K562 (cell line): ENCODE results near the gene GMPR. TPM values are rescaled to one million over a fixed set of nuclear protein-coding genes. Genes with fewer than 3 reads are reported as not detected.
A peak's percentile ranks its signal among the peaks of the same experiment; 100 is the strongest.

ENCODE experiments used
- ATAC-seq: fragments of 200-7000 bp; cut with Tn5 transposase; 3 replicates; pipeline ENCODE4 v1.9.1; 2020; ENCODE audit warnings: moderate library complexity
- BruUV-seq: library from RNA; stranded (reverse); fragments of 400-500 nt; replicated peaks from 2 replicates; lab custom pipeline; 2021; lab: Mats Ljungman, UMichigan
- CTCF ChIA-PET: fragments of 300-600 bp; formaldehyde crosslinking; extraction: SDS; loops from one replicate; lab custom pipeline; 2021; ENCODE audit warnings: low intra/inter-chr PET ratio; lab: Yijun Ruan, JAX
- POLR2A ChIA-PET: fragments of 300-600, 350-650 bp; sonication (Branson Sonifier 250); formaldehyde crosslinking; extraction: SDS; loops from one replicate; lab custom pipeline; 2021; ENCODE audit warnings: antibody characterized with exemption, inconsistent platforms; lab: Yijun Ruan, JAX
- DNase-seq, 4 experiments: peaks; one replicate each; pipeline versions ENCODE4 v3.0.0 to v3.0.0-alpha.2; 2011 to 2018; ENCODE audit warnings: low spot score in 3 of 4, mixed read lengths in 3 of 4; ENCODE audit errors: extremely low read depth in 1 of 4
- FAIRE-seq: peaks from 2 replicates; lab custom pipeline; 2011; peaks lifted over from hg19 to GRCh38; lab: Jason Lieb, UNC
- H2AFZ ChIP-seq: 2 replicates; pipeline ENCODE4 v1.6.0; 2011; ENCODE audit warnings: low read depth, low read length, control low read depth, inconsistent platforms
- H3K27ac ChIP-seq: fragments of 200-600 bp; 3 replicates; pipeline ENCODE4 v1.8.0; 2011; ENCODE audit warnings: low read depth, mild to moderate bottlenecking, control low read depth, inconsistent platforms, low read length, moderate library complexity, mixed read lengths; ENCODE audit errors: extremely low read depth
- H3K27me3 ChIP-seq, 2 experiments: fragments of 300-600 bp in 1 of 2; 2 replicates in 1 of 2; 3 replicates in 1 of 2; pipeline versions ENCODE4 v1.6.0 to v1.8.0; 2011; ENCODE audit warnings: inconsistent platforms in 2 of 2, low read length in 2 of 2, mild to moderate bottlenecking in 1 of 2, mixed read lengths in 1 of 2, moderate library complexity in 1 of 2; ENCODE audit not compliant: control insufficient read depth in 2 of 2, insufficient read depth in 2 of 2
- H3K36me3 ChIP-seq: fragments of 300-600 bp; 3 replicates; pipeline ENCODE4 v1.8.0; 2011; ENCODE audit warnings: mild to moderate bottlenecking, low read length, inconsistent platforms; ENCODE audit not compliant: control insufficient read depth, insufficient read depth
- H3K4me1 ChIP-seq, 2 experiments: fragments of 200-600 bp in 1 of 2; replicated peaks in 1 of 2; 2 replicates in 1 of 2; 3 replicates in 1 of 2; pipeline versions ENCODE4 v1.5.1 to v1.8.0; 2011; ENCODE audit warnings: inconsistent platforms in 2 of 2, low read length in 2 of 2, mild to moderate bottlenecking in 1 of 2, mixed read lengths in 1 of 2, moderate library complexity in 1 of 2; ENCODE audit not compliant: control insufficient read depth in 2 of 2, insufficient read depth in 2 of 2
- H3K4me2 ChIP-seq: 2 replicates; pipeline ENCODE4 v1.6.1; 2011; ENCODE audit warnings: low read length, control low read depth, inconsistent platforms, mixed read lengths; ENCODE audit not compliant: insufficient read depth
- H3K4me3 ChIP-seq: fragments of 200-600 bp; sonication (generic), shearing (Covaris generic); 2 replicates; pipeline ENCODE4 v1.5.1; 2016; ENCODE audit warnings: control low read depth, inconsistent platforms
- H3K79me2 ChIP-seq: fragments of 200-600 bp; 3 replicates; pipeline ENCODE4 v1.8.0; 2011; ENCODE audit warnings: low read length, inconsistent platforms; ENCODE audit not compliant: control insufficient read depth, insufficient read depth
- H3K9ac ChIP-seq, 2 experiments: 2 replicates each; pipeline versions ENCODE4 v1.6.0 to v1.6.1; 2011; ENCODE audit warnings: low read depth in 2 of 2, low read length in 2 of 2, control low read depth in 1 of 2, inconsistent platforms in 1 of 2, mild to moderate bottlenecking in 1 of 2, mixed read lengths in 1 of 2; ENCODE audit not compliant: insufficient read depth in 1 of 2
- H3K9me1 ChIP-seq: one replicate; pipeline ENCODE4 v1.6.0; 2011; ENCODE audit warnings: inconsistent platforms, mild to moderate bottlenecking, low read length, moderate library complexity; ENCODE audit not compliant: control insufficient read depth, insufficient read depth
- H3K9me3 ChIP-seq: replicated peaks from 2 replicates; pipeline ENCODE4 v1.5.1; 2011; ENCODE audit warnings: low read depth, low read length, inconsistent platforms; ENCODE audit not compliant: control insufficient read depth, insufficient read depth
- H4K20me1 ChIP-seq: replicated peaks from 2 replicates; pipeline ENCODE4 v1.6.1; 2011; ENCODE audit warnings: low read length, inconsistent platforms, mixed read lengths; ENCODE audit not compliant: control insufficient read depth, insufficient read depth
- CBFB ChIP-seq: sonication (generic); formaldehyde crosslinking; IDR thresholded peaks from 2 replicates; pipeline ENCODE4 v1.4.0; 2020; ENCODE audit warnings: mild to moderate bottlenecking, missing genetic modification reagents
- CBX5 ChIP-seq: IDR thresholded peaks from 2 replicates; pipeline ENCODE4 v1.6.1; 2014; ENCODE audit warnings: low read depth, borderline replicate concordance
- HBP1 ChIP-seq: fragments of 450-650 bp; formaldehyde crosslinking; IDR thresholded peaks from 2 replicates; pipeline ENCODE4 v1.4.0; 2022; ENCODE audit warnings: missing genetic modification characterization
- KLF10 ChIP-seq: fragments of 250-450 bp; sonication (Bioruptor Pico); IDR thresholded peaks from 2 replicates; pipeline ENCODE4 v1.6.1; 2021; ENCODE audit warnings: matching md5 sums
- RBM34 ChIP-seq: fragments of 200-400 bp; formaldehyde crosslinking; IDR thresholded peaks from 2 replicates; pipeline ENCODE4 v1.6.1; 2018; ENCODE audit warnings: low read length, borderline replicate concordance; ENCODE audit not compliant: insufficient read depth
- THRA ChIP-seq: fragments of 450-650 bp; IDR thresholded peaks from 2 replicates; pipeline ENCODE4 v1.6.1; 2017; ENCODE audit warnings: mild to moderate bottlenecking, moderate library complexity
- WGBS: fragments of 100-300 bp; shearing (Covaris generic); methylation state at CpG from one replicate; pipeline ENCODE4 v1.1.6; 2016; ENCODE audit warnings: low coverage, mixed read lengths; ENCODE audit not compliant: insufficient coverage; ENCODE audit errors: missing lambda C conversion rate; 5-methylcytosine and 5-hydroxymethylcytosine counted together
- in situ Hi-C: fragments of 300-500 bp; cut with MboI; formaldehyde crosslinking; loops from 4 replicates; pipeline ENCODE4 v1.15.0; 2018; ENCODE audit warnings: inconsistent platforms, mixed read lengths
- intact Hi-C: fragments of 100-400 bp; cut with micrococcal nuclease; formaldehyde crosslinking; loops from 2 replicates; pipeline ENCODE4 v1.14.2; 2022
- polyA plus RNA-seq, 8 experiments: library from polyadenylated mRNA; depleted of rRNA in 4 of 8; stranded (reverse) in 5 of 8; unstranded in 3 of 8; fragments of >200 nt; fragmentation: Nextera tagmentation in 2 of 8; fragmentation: Illumina TruSeq in 1 of 8; extraction: Ambion mirVana in 2 of 8; extraction: Trizol in 1 of 8; gene quantifications; 2 replicates each; pipeline versions ENCODE4 v1.2.1 to v1.2.3, GENCODE V29; 2011 to 2014; ENCODE audit warnings: inconsistent platforms in 1 of 8, missing spikeins in 1 of 8
- total RNA-seq, 7 experiments: library from RNA; depleted of rRNA in 6 of 7; stranded (reverse); fragments of >200 nt in 6 of 7; fragmentation: Illumina TruSeq in 2 of 7; extraction: Trizol in 2 of 7; gene quantifications; 2 replicates each; pipeline versions ENCODE4 v1.2.1 to v1.2.3, GENCODE V29; 2011 to 2021; ENCODE audit warnings: low replicate concordance in 1 of 7
- TF ChIP-seq, protein P1 (sequence below): sonication (generic); formaldehyde crosslinking; IDR thresholded peaks from 2 replicates; pipeline ENCODE4 v1.5.0; 2020; ENCODE audit warnings: missing genetic modification reagents
- TF ChIP-seq, protein P2 (sequence below): sonication (generic); formaldehyde crosslinking; IDR thresholded peaks from 2 replicates; pipeline ENCODE4 v1.8.1; 2023; ENCODE audit warnings: missing genetic modification reagents, mild to moderate bottlenecking, borderline replicate concordance
- TF ChIP-seq, protein P3 (sequence below): sonication (generic); formaldehyde crosslinking; IDR thresholded peaks from 2 replicates; pipeline ENCODE4 v1.8.1; 2023; ENCODE audit warnings: mild to moderate bottlenecking, missing genetic modification reagents

The GMPR gene
- total and polyA plus RNA-seq, 9 of the 15 experiments (the other 6 are each of a cell fraction or from before 2014, with no cell fraction given): 34.6 to 83.7 (median 49.8) TPM

DNA sequence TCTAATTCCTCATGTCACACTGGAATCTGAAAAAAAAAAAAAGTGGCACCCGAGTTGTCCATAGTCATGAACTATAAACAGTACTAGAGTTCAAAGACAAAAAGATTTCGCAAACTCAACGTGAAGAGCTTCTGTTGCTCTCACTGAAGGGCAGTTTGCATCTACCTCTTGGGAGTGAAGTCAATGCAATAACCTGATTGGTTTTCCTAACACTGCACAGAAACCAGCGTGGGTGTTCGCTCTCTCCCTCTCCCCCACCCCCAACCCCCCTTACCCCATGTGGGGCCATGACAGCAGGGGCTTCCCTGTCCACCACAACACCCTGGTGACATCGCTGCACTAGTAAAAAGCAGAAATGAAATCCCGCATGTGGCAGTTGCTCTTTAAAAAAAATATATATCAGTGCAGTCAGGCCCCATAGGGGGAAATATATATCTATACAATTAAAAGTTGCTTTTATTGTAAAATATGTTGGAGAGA lies 66.9 kb downstream of the GMPR start (continued):
- TF ChIP-seq HBP1 (CRISPR knock-in tag) (no peak), KLF10 (CRISPR knock-in tag) (no peak), THRA (no peak), CBX5 (no peak), CBFB (CRISPR knock-in tag) (no peak), RBM34 (no peak)
- TF ChIP-seq, protein P1, sequence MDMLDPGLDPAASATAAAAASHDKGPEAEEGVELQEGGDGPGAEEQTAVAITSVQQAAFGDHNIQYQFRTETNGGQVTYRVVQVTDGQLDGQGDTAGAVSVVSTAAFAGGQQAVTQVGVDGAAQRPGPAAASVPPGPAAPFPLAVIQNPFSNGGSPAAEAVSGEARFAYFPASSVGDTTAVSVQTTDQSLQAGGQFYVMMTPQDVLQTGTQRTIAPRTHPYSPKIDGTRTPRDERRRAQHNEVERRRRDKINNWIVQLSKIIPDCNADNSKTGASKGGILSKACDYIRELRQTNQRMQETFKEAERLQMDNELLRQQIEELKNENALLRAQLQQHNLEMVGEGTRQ (CRISPR knock-in tag): no peak

DNA sequence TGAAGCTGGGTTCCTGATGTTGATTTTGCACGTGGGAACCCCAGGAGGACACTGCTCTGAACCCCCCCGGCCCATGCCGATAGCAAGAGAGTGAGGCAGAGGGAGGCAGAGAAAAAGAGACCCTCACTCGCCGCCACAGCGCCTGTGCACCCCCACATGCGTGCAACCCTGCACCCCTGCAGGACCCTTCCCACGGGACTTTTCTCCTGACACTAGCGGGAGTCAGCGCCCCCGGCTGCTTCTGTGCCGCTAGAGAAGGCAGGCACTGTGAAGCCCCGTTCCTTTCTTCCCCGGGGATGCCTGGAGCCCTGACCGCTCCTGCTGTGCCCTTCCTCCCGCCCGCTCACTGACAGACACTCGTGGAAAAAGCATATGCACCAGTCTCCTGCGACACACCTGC lies 67.4 kb downstream of the GMPR start:
- FAIRE-seq: no peak
- Histone ChIP-seq H2AFZ (peak overlapping the region; percentile 63), H3K36me3 (no peaks in the 10 kb centered on the region), H3K79me2 (no peaks in the 10 kb centered on the region), H3K4me2 (peak overlapping the region; percentile 3; the same call in 1 of the 2 replicates), H3K9ac (peak overlapping the region in 1 of 2 experiments; percentile 72; a peak in 2 of 4 replicates), H3K4me3 (no peak overlapping the region), H3K27me3 (no peaks in the 10 kb centered on the region), H3K27ac (no peak overlapping the region), H3K4me1 (peaks cover 0 to 19% of the 10 kb centered on the region in 2 experiments; a peak in 3 of 5 replicates), H3K9me3 (no peaks in the 10 kb centered on the region), H3K9me1 (no peaks in the 10 kb centered on the region), H4K20me1 (no peaks in the 10 kb centered on the region)
- in situ Hi-C loops (no loop called here), intact Hi-C loops (no loop called here)
- TF ChIP-seq, protein P2, sequence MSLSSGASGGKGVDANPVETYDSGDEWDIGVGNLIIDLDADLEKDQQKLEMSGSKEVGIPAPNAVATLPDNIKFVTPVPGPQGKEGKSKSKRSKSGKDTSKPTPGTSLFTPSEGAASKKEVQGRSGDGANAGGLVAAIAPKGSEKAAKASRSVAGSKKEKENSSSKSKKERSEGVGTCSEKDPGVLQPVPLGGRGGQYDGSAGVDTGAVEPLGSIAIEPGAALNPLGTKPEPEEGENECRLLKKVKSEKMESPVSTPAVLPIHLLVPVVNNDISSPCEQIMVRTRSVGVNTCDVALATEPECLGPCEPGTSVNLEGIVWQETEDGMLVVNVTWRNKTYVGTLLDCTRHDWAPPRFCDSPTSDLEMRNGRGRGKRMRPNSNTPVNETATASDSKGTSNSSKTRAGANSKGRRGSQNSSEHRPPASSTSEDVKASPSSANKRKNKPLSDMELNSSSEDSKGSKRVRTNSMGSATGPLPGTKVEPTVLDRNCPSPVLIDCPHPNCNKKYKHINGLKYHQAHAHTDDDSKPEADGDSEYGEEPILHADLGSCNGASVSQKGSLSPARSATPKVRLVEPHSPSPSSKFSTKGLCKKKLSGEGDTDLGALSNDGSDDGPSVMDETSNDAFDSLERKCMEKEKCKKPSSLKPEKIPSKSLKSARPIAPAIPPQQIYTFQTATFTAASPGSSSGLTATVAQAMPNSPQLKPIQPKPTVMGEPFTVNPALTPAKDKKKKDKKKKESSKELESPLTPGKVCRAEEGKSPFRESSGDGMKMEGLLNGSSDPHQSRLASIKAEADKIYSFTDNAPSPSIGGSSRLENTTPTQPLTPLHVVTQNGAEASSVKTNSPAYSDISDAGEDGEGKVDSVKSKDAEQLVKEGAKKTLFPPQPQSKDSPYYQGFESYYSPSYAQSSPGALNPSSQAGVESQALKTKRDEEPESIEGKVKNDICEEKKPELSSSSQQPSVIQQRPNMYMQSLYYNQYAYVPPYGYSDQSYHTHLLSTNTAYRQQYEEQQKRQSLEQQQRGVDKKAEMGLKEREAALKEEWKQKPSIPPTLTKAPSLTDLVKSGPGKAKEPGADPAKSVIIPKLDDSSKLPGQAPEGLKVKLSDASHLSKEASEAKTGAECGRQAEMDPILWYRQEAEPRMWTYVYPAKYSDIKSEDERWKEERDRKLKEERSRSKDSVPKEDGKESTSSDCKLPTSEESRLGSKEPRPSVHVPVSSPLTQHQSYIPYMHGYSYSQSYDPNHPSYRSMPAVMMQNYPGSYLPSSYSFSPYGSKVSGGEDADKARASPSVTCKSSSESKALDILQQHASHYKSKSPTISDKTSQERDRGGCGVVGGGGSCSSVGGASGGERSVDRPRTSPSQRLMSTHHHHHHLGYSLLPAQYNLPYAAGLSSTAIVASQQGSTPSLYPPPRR: no peak
- TF ChIP-seq, protein P3, sequence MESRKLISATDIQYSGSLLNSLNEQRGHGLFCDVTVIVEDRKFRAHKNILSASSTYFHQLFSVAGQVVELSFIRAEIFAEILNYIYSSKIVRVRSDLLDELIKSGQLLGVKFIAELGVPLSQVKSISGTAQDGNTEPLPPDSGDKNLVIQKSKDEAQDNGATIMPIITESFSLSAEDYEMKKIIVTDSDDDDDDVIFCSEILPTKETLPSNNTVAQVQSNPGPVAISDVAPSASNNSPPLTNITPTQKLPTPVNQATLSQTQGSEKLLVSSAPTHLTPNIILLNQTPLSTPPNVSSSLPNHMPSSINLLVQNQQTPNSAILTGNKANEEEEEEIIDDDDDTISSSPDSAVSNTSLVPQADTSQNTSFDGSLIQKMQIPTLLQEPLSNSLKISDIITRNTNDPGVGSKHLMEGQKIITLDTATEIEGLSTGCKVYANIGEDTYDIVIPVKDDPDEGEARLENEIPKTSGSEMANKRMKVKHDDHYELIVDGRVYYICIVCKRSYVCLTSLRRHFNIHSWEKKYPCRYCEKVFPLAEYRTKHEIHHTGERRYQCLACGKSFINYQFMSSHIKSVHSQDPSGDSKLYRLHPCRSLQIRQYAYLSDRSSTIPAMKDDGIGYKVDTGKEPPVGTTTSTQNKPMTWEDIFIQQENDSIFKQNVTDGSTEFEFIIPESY (CRISPR knock-in tag): peak; percentile 73; the same call in 1 of the 2 replicates
- no peak for DNase-seq
- ChIA-PET POLR2A (no interaction called here), CTCF (no interaction called here)
- peak; percentile 5; the same call in 1 of the 3 replicates for ATAC-seq
- WGBS: 55% methylated on average over 19 of the region's 19 CpGs
- BruUV-seq: no TSS peak
